Stimulated activated naive B cell treated with anti-CD40 and anti-IgM and Interleukin-4, amounts not matched to agents 10 μg/mL and 1 μg/mL and 100 μg/mL, for 72 hours (primary cell): Measurements from ENCODE around the gene ABCA8.

Experiments used
- ATAC-seq, 2 donors: fragments of 150-1000 bp; cut with Tn5 transposase; replicated peaks; 2 replicates each; pipeline ENCODE4 v1.10.0; 2021; ENCODE audit warnings: moderate library complexity in 1 of 2
- DNase-seq: peaks from one replicate; pipeline ENCODE4 v3.0.0; 2021
- H3K27ac Mint-ChIP-seq: one replicate; pipeline ENCODE4 v1.8.0; 2022; ENCODE audit warnings: mild to moderate bottlenecking, mixed read lengths
- H3K27me3 Mint-ChIP-seq, 2 donors: one replicate each; pipeline ENCODE4 v1.8.0; 2022; ENCODE audit warnings: mixed read lengths in 2 of 2
- H3K36me3 Mint-ChIP-seq, 2 donors: one replicate each; pipeline ENCODE4 v1.8.0; 2022; ENCODE audit warnings: mixed read lengths in 2 of 2, mild to moderate bottlenecking in 1 of 2
- H3K4me1 Mint-ChIP-seq, 2 donors: one replicate each; pipeline ENCODE4 v1.8.0; 2022; ENCODE audit warnings: mixed read lengths in 2 of 2, mild to moderate bottlenecking in 1 of 2
- H3K4me3 Mint-ChIP-seq, 2 donors: one replicate each; pipeline ENCODE4 v1.8.0; 2022; ENCODE audit warnings: mild to moderate bottlenecking in 2 of 2, mixed read lengths in 2 of 2, moderate library complexity in 1 of 2
- H3K9me3 Mint-ChIP-seq, 2 donors: one replicate each; pipeline ENCODE4 v1.8.0; 2022; ENCODE audit warnings: mixed read lengths in 2 of 2, mild to moderate bottlenecking in 1 of 2

Gene ABCA8

GRCh38 chr17:68870161-68870826, 84.9 kb downstream of the ABCA8 start:
- H3K36me3 Mint-ChIP-seq = no peaks in the 10 kb centered on the region
- no peak overlapping the region for H3K4me3 Mint-ChIP-seq
- ATAC-seq = no peak
- H3K27ac Mint-ChIP-seq = no peak overlapping the region
- no peak for DNase-seq
- H3K9me3 Mint-ChIP-seq = peaks cover 7 to 8% of the 10 kb centered on the region in 2 donors
- H3K4me1 Mint-ChIP-seq = no peaks in the 10 kb centered on the region
- H3K27me3 Mint-ChIP-seq = no peaks in the 10 kb centered on the region

- DNase-seq = no peak
- peaks cover 4 to 5% of the 10 kb centered on the region in 2 donors for H3K9me3 Mint-ChIP-seq
- no peaks in the 10 kb centered on the region for H3K36me3 Mint-ChIP-seq
- H3K4me3 Mint-ChIP-seq = no peak overlapping the region
- no peak overlapping the region for H3K27ac Mint-ChIP-seq
- no peaks in the 10 kb centered on the region for H3K27me3 Mint-ChIP-seq
- no peak for ATAC-seq
- no peaks in the 10 kb centered on the region for H3K4me1 Mint-ChIP-seq
These were observed 86.5 kb downstream of the ABCA8 start for GRCh38 chr17:68868708-68869107.

GRCh38 chr17:68867759-68868516, 87.3 kb downstream of the ABCA8 start:
- H3K27ac Mint-ChIP-seq = no peak overlapping the region
- no peaks in the 10 kb centered on the region for H3K4me1 Mint-ChIP-seq
- no peak overlapping the region for H3K4me3 Mint-ChIP-seq
- ATAC-seq (no peak), DNase-seq (no peak)
- no peaks in the 10 kb centered on the region for H3K27me3 Mint-ChIP-seq
- no peaks in the 10 kb centered on the region for H3K36me3 Mint-ChIP-seq
- peaks cover 3 to 5% of the 10 kb centered on the region in 2 donors for H3K9me3 Mint-ChIP-seq

GRCh38 chr17:68865584-68865983, 89.6 kb downstream of the ABCA8 start:
- DNase-seq (no peak), ATAC-seq (no peak)
- Mint-ChIP-seq H3K27me3 (no peaks in the 10 kb centered on the region), H3K27ac (no peak overlapping the region), H3K4me1 (no peaks in the 10 kb centered on the region), H3K9me3 (peaks cover 3 to 5% of the 10 kb centered on the region in 2 donors), H3K4me3 (no peak overlapping the region), H3K36me3 (no peaks in the 10 kb centered on the region)

GRCh38 chr17:68863091-68863652, 92.0 kb downstream of the ABCA8 start:
- peaks cover 0 to 7% of the 10 kb centered on the region in 2 donors for H3K27me3 Mint-ChIP-seq
- peaks cover 4 to 8% of the 10 kb centered on the region in 2 donors for H3K9me3 Mint-ChIP-seq
- DNase-seq (no peak), ATAC-seq (no peak)
- no peak overlapping the region for H3K4me3 Mint-ChIP-seq
- H3K4me1 Mint-ChIP-seq = no peaks in the 10 kb centered on the region
- H3K36me3 Mint-ChIP-seq = no peaks in the 10 kb centered on the region
- no peak overlapping the region for H3K27ac Mint-ChIP-seq

- Mint-ChIP-seq H3K9me3 (peaks cover 10 to 11% of the 10 kb centered on the region in 2 donors), H3K4me3 (no peak overlapping the region), H3K36me3 (no peaks in the 10 kb centered on the region), H3K27ac (no peak overlapping the region), H3K27me3 (peaks cover 3 to 7% of the 10 kb centered on the region in 2 donors), H3K4me1 (no peaks in the 10 kb centered on the region)
- no peak for ATAC-seq
- DNase-seq = no peak
These were observed 93.6 kb downstream of the ABCA8 start for GRCh38 chr17:68861602-68862001.

- no peaks in the 10 kb centered on the region for H3K4me1 Mint-ChIP-seq
- peaks cover 6 to 7% of the 10 kb centered on the region in 2 donors for H3K27me3 Mint-ChIP-seq
- no peak overlapping the region for H3K27ac Mint-ChIP-seq
- H3K36me3 Mint-ChIP-seq = no peaks in the 10 kb centered on the region
- DNase-seq (no peak), ATAC-seq (no peak)
- H3K9me3 Mint-ChIP-seq = peaks cover 10 to 12% of the 10 kb centered on the region in 2 donors
- H3K4me3 Mint-ChIP-seq = no peak overlapping the region
These were observed 94.3 kb downstream of the ABCA8 start for GRCh38 chr17:68860941-68861340.

- no peak for ATAC-seq
- Mint-ChIP-seq H3K4me1 (no peaks in the 10 kb centered on the region), H3K36me3 (no peaks in the 10 kb centered on the region), H3K27me3 (peaks cover 6 to 7% of the 10 kb centered on the region in 2 donors), H3K9me3 (peaks cover 7% of the 10 kb centered on the region in 2 donors), H3K27ac (no peak overlapping the region), H3K4me3 (no peak overlapping the region)
- DNase-seq = no peak
These were observed 100.7 kb downstream of the ABCA8 start for GRCh38 chr17:68854452-68854851.

- H3K27me3 Mint-ChIP-seq = peaks cover 5 to 6% of the 10 kb centered on the region in 2 donors
- H3K36me3 Mint-ChIP-seq = no peaks in the 10 kb centered on the region
- H3K9me3 Mint-ChIP-seq = peaks cover 5 to 7% of the 10 kb centered on the region in 2 donors
- no peaks in the 10 kb centered on the region for H3K4me1 Mint-ChIP-seq
- H3K4me3 Mint-ChIP-seq = no peak overlapping the region
- DNase-seq (no peak), ATAC-seq (no peak)
- H3K27ac Mint-ChIP-seq = no peak overlapping the region
These were observed 101.8 kb downstream of the ABCA8 start for GRCh38 chr17:68853439-68853838.

- H3K36me3 Mint-ChIP-seq = no peaks in the 10 kb centered on the region
- ATAC-seq (no peak), DNase-seq (no peak)
- H3K4me3 Mint-ChIP-seq = no peak overlapping the region
- peaks cover 4% of the 10 kb centered on the region in 2 donors for H3K9me3 Mint-ChIP-seq
- no peaks in the 10 kb centered on the region for H3K4me1 Mint-ChIP-seq
- H3K27me3 Mint-ChIP-seq = peaks cover 5 to 6% of the 10 kb centered on the region in 2 donors
- no peak overlapping the region for H3K27ac Mint-ChIP-seq
These were observed 102.2 kb downstream of the ABCA8 start for GRCh38 chr17:68853036-68853435.

- Mint-ChIP-seq H3K27ac (no peak overlapping the region), H3K4me3 (no peak overlapping the region), H3K36me3 (no peaks in the 10 kb centered on the region), H3K27me3 (peaks cover 5 to 6% of the 10 kb centered on the region in 2 donors), H3K9me3 (peaks cover 0 to 2% of the 10 kb centered on the region in 2 donors), H3K4me1 (no peaks in the 10 kb centered on the region)
- ATAC-seq = no peak
- DNase-seq = no peak
These were observed 103.3 kb downstream of the ABCA8 start for GRCh38 chr17:68851890-68852289.

- DNase-seq (no peak), ATAC-seq (no peak)
- peaks cover 0 to 5% of the 10 kb centered on the region in 2 donors for H3K27me3 Mint-ChIP-seq
- H3K9me3 Mint-ChIP-seq = peaks cover 0 to 1% of the 10 kb centered on the region in 2 donors
- H3K27ac Mint-ChIP-seq = no peak overlapping the region
- no peak overlapping the region for H3K4me3 Mint-ChIP-seq
- H3K4me1 Mint-ChIP-seq = no peaks in the 10 kb centered on the region
- H3K36me3 Mint-ChIP-seq = no peaks in the 10 kb centered on the region
These were observed 104.3 kb downstream of the ABCA8 start for GRCh38 chr17:68850749-68851510.

- ATAC-seq (no peak), DNase-seq (no peak)
- Mint-ChIP-seq H3K36me3 (no peaks in the 10 kb centered on the region), H3K27ac (no peak overlapping the region), H3K9me3 (peaks cover 3 to 6% of the 10 kb centered on the region in 2 donors), H3K27me3 (peaks cover 0 to 5% of the 10 kb centered on the region in 2 donors), H3K4me1 (no peaks in the 10 kb centered on the region), H3K4me3 (no peak overlapping the region)
These were observed 105.2 kb downstream of the ABCA8 start for GRCh38 chr17:68849673-68850610.
